Stimulated activated CD8-positive, alpha-beta memory T cell treated with anti-CD3 and anti-CD28 coated beads, Interleukin-4, amount 100 ng/mL, for 24 hours (primary cell): Measurements from ENCODE around the gene PITPNB.

Source experiments
- DNase-seq: peaks from one replicate; pipeline ENCODE4 v3.0.0-alpha.2; 2020; ENCODE audit warnings: low read depth

The PITPNB gene

DNA sequence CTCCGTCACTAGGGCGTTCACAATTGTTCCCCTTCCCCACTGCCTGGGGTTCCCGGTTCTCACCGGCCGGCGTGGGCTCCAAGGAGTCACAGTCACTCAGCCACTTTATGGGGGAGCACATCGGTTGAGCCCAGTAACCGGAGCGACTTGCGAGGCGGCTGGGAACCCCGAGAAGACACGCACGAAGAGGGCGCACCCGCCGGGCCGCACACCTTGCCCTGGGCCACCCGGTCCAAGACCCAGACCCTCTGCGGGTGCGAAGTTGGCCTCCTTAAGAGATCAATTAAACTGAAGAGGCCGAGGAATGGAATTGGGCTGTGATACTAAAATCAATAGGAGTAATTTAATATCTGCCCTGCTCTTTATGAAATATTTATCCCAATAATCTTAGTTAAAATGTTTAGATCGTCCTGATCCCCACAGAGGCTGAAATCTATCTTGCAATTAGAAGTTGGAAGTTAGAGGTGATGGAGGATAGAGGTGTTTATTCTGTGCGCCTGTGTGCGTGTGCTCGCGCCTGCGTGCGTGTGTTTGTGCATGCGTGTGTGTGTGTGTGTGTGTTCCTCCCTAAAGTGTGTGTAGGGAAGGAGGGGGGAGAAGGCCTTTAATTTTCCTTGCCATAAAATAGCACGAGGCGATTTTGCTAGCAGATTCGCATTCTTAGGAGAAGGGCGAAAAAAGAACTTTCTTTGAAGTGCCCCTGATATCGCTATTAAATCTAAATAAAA, 116.5 kb downstream of the PITPNB start:
- no peak for DNase-seq
